CD14-positive monocyte (primary cell): ENCODE results near the gene COL4A2. TPM values are rescaled to one million over a fixed set of nuclear protein-coding genes. Genes with fewer than 3 reads are reported as not detected.

Experiments used
- DNase-seq, 3 donors: peaks; one replicate each; pipeline ENCODE4 v3.0.0-alpha.2; 2011 to 2022
- H2AFZ ChIP-seq: 2 replicates; pipeline ENCODE4 v1.6.0; 2012; ENCODE audit warnings: mild to moderate bottlenecking, low read depth, low read length, inconsistent platforms; ENCODE audit not compliant: insufficient read depth, poor library complexity, severe bottlenecking
- H3K27ac ChIP-seq, 2 donors: 1 replicate in 1 of 2; 2 replicates in 1 of 2; pipeline ENCODE4 v1.5.1; 2012 to 2013; ENCODE audit warnings: low read length in 2 of 2, control low read depth in 1 of 2, inconsistent platforms in 1 of 2, low read depth in 1 of 2, mild to moderate bottlenecking in 1 of 2
- H3K27me3 ChIP-seq, 2 donors: one replicate each; pipeline versions ENCODE4 v1.6.0 to v1.6.1; 2011 to 2013; ENCODE audit warnings: low read length in 2 of 2; ENCODE audit not compliant: control insufficient read depth in 2 of 2, insufficient read depth in 2 of 2
- H3K36me3 ChIP-seq, 2 donors: replicated peaks in 1 of 2; 1 replicate in 1 of 2; 2 replicates in 1 of 2; pipeline versions ENCODE4 v1.5.1 to v1.6.1; 2012 to 2013; ENCODE audit warnings: low read length in 2 of 2, control low read depth in 1 of 2, inconsistent platforms in 1 of 2, mild to moderate bottlenecking in 1 of 2; ENCODE audit not compliant: insufficient read depth in 2 of 2, control insufficient read depth in 1 of 2
- H3K4me1 ChIP-seq, 2 donors: 1 replicate in 1 of 2; 2 replicates in 1 of 2; pipeline versions ENCODE4 v1.5.1 to v1.6.1; 2012 to 2013; ENCODE audit warnings: low read length in 2 of 2, control low read depth in 1 of 2, inconsistent platforms in 1 of 2, mild to moderate bottlenecking in 1 of 2, moderate library complexity in 1 of 2; ENCODE audit not compliant: insufficient read depth in 2 of 2, control insufficient read depth in 1 of 2
- H3K4me2 ChIP-seq: replicated peaks from 2 replicates; pipeline ENCODE3; 2012; ENCODE audit warnings: low read length, moderate library complexity, mild to moderate bottlenecking; ENCODE audit not compliant: poor library complexity, severe bottlenecking; ENCODE audit errors: extremely low read depth
- H3K4me3 ChIP-seq, 3 experiments: fragments of 200-600 bp in 1 of 3; sonication (generic) in 1 of 3; replicated peaks in 1 of 3; 1 replicate in 2 of 3; 2 replicates in 1 of 3; pipeline ENCODE4 v1.5.1; 2011 to 2013; ENCODE audit warnings: low read length in 3 of 3, mild to moderate bottlenecking in 3 of 3, control low read depth in 2 of 3, low read depth in 2 of 3, inconsistent platforms in 1 of 3, moderate library complexity in 1 of 3
- H3K79me2 ChIP-seq: 2 replicates; pipeline ENCODE4 v1.6.0; 2012; ENCODE audit warnings: mild to moderate bottlenecking, control low read depth, inconsistent platforms, low read length, moderate library complexity; ENCODE audit not compliant: insufficient read depth
- H3K9ac ChIP-seq: 2 replicates; pipeline ENCODE4 v1.6.0; 2017; ENCODE audit warnings: low read length, mild to moderate bottlenecking; ENCODE audit not compliant: insufficient read depth, poor library complexity, severe bottlenecking
- H3K9me3 ChIP-seq, 2 donors: replicated peaks in 1 of 2; 1 replicate in 1 of 2; 2 replicates in 1 of 2; pipeline versions ENCODE4 v1.5.1 to v1.6.1; 2012 to 2013; ENCODE audit warnings: low read length in 2 of 2, control low read depth in 1 of 2; ENCODE audit not compliant: control insufficient read depth in 1 of 2, insufficient read depth in 1 of 2
- H4K20me1 ChIP-seq: 2 replicates; pipeline ENCODE4 v1.6.0; 2012; ENCODE audit warnings: mild to moderate bottlenecking, low read length, control low read depth, moderate library complexity; ENCODE audit not compliant: insufficient read depth
- H3K27ac Mint-ChIP-seq, 7 donors: one replicate each; pipeline ENCODE4 v1.8.0; 2020; ENCODE audit warnings: mild to moderate bottlenecking in 7 of 7, mixed read lengths in 7 of 7, moderate library complexity in 6 of 7, inconsistent platforms in 2 of 7
- H3K27me3 Mint-ChIP-seq, 3 donors: one replicate each; pipeline ENCODE4 v1.8.0; 2021 to 2022; ENCODE audit warnings: low read depth in 3 of 3, mild to moderate bottlenecking in 3 of 3, mixed read lengths in 3 of 3, moderate library complexity in 3 of 3, inconsistent platforms in 1 of 3
- H3K36me3 Mint-ChIP-seq, 2 donors: one replicate each; pipeline ENCODE4 v1.8.0; 2020; ENCODE audit warnings: mixed read lengths in 2 of 2, inconsistent platforms in 1 of 2, mild to moderate bottlenecking in 1 of 2
- H3K4me1 Mint-ChIP-seq: one replicate; pipeline ENCODE4 v1.8.0; 2020; ENCODE audit warnings: mild to moderate bottlenecking, mixed read lengths
- H3K4me3 Mint-ChIP-seq, 2 donors: one replicate each; pipeline ENCODE4 v1.8.0; 2020; ENCODE audit warnings: mild to moderate bottlenecking in 2 of 2, mixed read lengths in 2 of 2, moderate library complexity in 1 of 2
- H3K9me3 Mint-ChIP-seq, 7 donors: one replicate each; pipeline ENCODE4 v1.8.0; 2020 to 2022; ENCODE audit warnings: mixed read lengths in 7 of 7, mild to moderate bottlenecking in 6 of 7, moderate library complexity in 6 of 7, inconsistent platforms in 2 of 7
- CTCF ChIP-seq: fragments of 200-600 bp; IDR thresholded peaks from one replicate; pipeline ENCODE4 v1.8.0; 2022; ENCODE audit warnings: antibody characterized with exemption, mild to moderate bottlenecking
- WGBS: methylation state at CpG from one replicate; pipeline ENCODE4 v1.1.5; 2013; ENCODE audit warnings: missing lambda C conversion rate; ENCODE audit not compliant: insufficient coverage; 5-methylcytosine and 5-hydroxymethylcytosine counted together
- intact Hi-C, 2 donors: fragments of 100-400 bp; cut with micrococcal nuclease; formaldehyde crosslinking; loops; one replicate each; pipeline versions ENCODE4 v1.15.0 to v1.15.1; 2023
- polyA plus RNA-seq, 3 donors: library from polyadenylated mRNA; depleted of rRNA in 1 of 3; unstranded in 2 of 3; stranded (reverse) in 1 of 3; fragments of 300-500 nt in 2 of 3; fragments of >200 nt in 1 of 3; fragmentation: Illumina TruSeq in 2 of 3; gene quantifications; 1 replicate in 2 of 3; 2 replicates in 1 of 3; pipeline ENCODE4 v1.2.3, GENCODE V29; 2012 to 2021

The COL4A2 gene
- polyA plus RNA-seq, 3 donors = not detected

GRCh38 chr13:110354123-110354627 is 47.1 kb downstream of the COL4A2 start:
- intact Hi-C loops = no loop called here
- Histone ChIP-seq H2AFZ (no peak overlapping the region), H4K20me1 (no peaks in the 10 kb centered on the region), H3K27ac (no peak overlapping the region), H3K4me3 (no peak overlapping the region), H3K36me3 (no peaks in the 10 kb centered on the region), H3K9me3 (no peaks in the 10 kb centered on the region), H3K4me2 (no peak overlapping the region), H3K9ac (no peak overlapping the region), H3K79me2 (no peaks in the 10 kb centered on the region), H3K4me1 (no peaks in the 10 kb centered on the region), H3K27me3 (no peaks in the 10 kb centered on the region)
- H3K4me3 Mint-ChIP-seq = no peak overlapping the region
- no peaks in the 10 kb centered on the region for H3K36me3 Mint-ChIP-seq
- no peak overlapping the region for H3K27ac Mint-ChIP-seq
- DNase-seq = no peak
- no peaks in the 10 kb centered on the region for H3K4me1 Mint-ChIP-seq
- H3K27me3 Mint-ChIP-seq = peaks cover 7 to 21% (median 11%) of the 10 kb centered on the region in 3 donors
- peaks cover 0 to 6% (median 0%) of the 10 kb centered on the region in 7 donors for H3K9me3 Mint-ChIP-seq
- 86% methylated on average over 1 of the region's 6 CpGs for WGBS
- TF ChIP-seq CTCF = no peak

GRCh38 chr13:110354715-110355473 is 47.8 kb downstream of the COL4A2 start:
- intact Hi-C loops = no loop called here
- Histone ChIP-seq H3K4me1 (no peaks in the 10 kb centered on the region), H3K4me3 (no peak overlapping the region), H2AFZ (no peak overlapping the region), H3K79me2 (no peaks in the 10 kb centered on the region), H4K20me1 (no peaks in the 10 kb centered on the region), H3K27me3 (no peaks in the 10 kb centered on the region), H3K36me3 (no peaks in the 10 kb centered on the region), H3K9ac (no peak overlapping the region), H3K27ac (no peak overlapping the region), H3K4me2 (no peak overlapping the region), H3K9me3 (no peaks in the 10 kb centered on the region)
- no peak for TF ChIP-seq CTCF
- Mint-ChIP-seq H3K4me1 (no peaks in the 10 kb centered on the region), H3K9me3 (peaks cover 0 to 6% (median 0%) of the 10 kb centered on the region in 7 donors), H3K4me3 (no peak overlapping the region), H3K27me3 (peaks cover 7 to 21% (median 14%) of the 10 kb centered on the region in 3 donors), H3K36me3 (no peaks in the 10 kb centered on the region), H3K27ac (no peak overlapping the region)
- 92% methylated on average over 2 of the region's 5 CpGs for WGBS
- no peak for DNase-seq
